Bronchial epithelial cell (primary cell): ENCODE measurements around the gene ZNRF4. TPM values are rescaled to one million over a fixed set of nuclear protein-coding genes. Genes with fewer than 3 reads are reported as not detected.

Experiments
- DNase-seq: peaks from one replicate; pipeline ENCODE4 v3.0.0-alpha.2; 2010; ENCODE audit warnings: low read depth
- FAIRE-seq: peaks from 2 replicates; lab custom pipeline; 2011; peaks lifted over from hg19 to GRCh38; lab: Jason Lieb, UNC
- H3K27me3 ChIP-seq: 2 replicates; pipeline ENCODE4 v1.5.1; 2011; ENCODE audit warnings: low read length; ENCODE audit not compliant: control insufficient read depth, insufficient read depth
- H3K36me3 ChIP-seq: 2 replicates; pipeline ENCODE4 v1.5.1; 2011; ENCODE audit warnings: low read length; ENCODE audit not compliant: control insufficient read depth, insufficient read depth
- H3K4me3 ChIP-seq: 2 replicates; pipeline ENCODE4 v1.5.1; 2011; ENCODE audit warnings: mild to moderate bottlenecking, low read depth, low read length, control low read depth
- total RNA-seq: library from RNA; depleted of rRNA; stranded (reverse); fragments of >200 nt; gene quantifications from 2 replicates; pipeline ENCODE4 v1.2.1, GENCODE V29; 2014
- TF ChIP-seq, protein P1 (sequence below): IDR thresholded peaks from 2 replicates; pipeline ENCODE4 v1.5.1; 2011; ENCODE audit warnings: mild to moderate bottlenecking, moderate library complexity, low read length, control low read depth, inconsistent platforms; ENCODE audit not compliant: insufficient read depth, severe bottlenecking

ZNRF4 gene
- total RNA-seq, 1 donor from 2014 or later = not detected

DNA sequence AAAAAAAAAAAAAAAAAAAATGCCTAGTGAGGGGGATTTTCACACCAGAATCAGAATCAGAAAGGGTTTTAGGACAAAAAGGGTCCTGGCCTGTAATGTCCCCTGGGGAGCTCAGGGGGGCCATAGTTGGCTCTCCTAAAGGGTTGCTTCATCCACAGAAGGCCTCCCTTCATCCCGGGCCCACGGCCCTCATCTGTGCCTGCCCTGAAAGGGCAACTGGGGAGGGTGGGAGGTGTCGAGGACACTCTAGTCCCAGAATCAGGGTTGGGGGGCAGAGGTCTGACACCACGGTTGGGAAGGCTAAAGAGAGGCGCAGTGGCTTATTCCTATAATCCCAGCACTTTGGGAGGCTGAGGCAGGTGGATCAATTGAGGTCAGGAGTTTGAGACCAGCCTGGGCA lies 22.5 kb upstream of the ZNRF4 start:
- DNase-seq (no peak), FAIRE-seq (no peak)
- TF ChIP-seq, protein P1, sequence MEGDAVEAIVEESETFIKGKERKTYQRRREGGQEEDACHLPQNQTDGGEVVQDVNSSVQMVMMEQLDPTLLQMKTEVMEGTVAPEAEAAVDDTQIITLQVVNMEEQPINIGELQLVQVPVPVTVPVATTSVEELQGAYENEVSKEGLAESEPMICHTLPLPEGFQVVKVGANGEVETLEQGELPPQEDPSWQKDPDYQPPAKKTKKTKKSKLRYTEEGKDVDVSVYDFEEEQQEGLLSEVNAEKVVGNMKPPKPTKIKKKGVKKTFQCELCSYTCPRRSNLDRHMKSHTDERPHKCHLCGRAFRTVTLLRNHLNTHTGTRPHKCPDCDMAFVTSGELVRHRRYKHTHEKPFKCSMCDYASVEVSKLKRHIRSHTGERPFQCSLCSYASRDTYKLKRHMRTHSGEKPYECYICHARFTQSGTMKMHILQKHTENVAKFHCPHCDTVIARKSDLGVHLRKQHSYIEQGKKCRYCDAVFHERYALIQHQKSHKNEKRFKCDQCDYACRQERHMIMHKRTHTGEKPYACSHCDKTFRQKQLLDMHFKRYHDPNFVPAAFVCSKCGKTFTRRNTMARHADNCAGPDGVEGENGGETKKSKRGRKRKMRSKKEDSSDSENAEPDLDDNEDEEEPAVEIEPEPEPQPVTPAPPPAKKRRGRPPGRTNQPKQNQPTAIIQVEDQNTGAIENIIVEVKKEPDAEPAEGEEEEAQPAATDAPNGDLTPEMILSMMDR = no peak
- Histone ChIP-seq H3K36me3 (no peaks in the 10 kb centered on the region), H3K27me3 (no peaks in the 10 kb centered on the region), H3K4me3 (no peak overlapping the region)

DNA sequence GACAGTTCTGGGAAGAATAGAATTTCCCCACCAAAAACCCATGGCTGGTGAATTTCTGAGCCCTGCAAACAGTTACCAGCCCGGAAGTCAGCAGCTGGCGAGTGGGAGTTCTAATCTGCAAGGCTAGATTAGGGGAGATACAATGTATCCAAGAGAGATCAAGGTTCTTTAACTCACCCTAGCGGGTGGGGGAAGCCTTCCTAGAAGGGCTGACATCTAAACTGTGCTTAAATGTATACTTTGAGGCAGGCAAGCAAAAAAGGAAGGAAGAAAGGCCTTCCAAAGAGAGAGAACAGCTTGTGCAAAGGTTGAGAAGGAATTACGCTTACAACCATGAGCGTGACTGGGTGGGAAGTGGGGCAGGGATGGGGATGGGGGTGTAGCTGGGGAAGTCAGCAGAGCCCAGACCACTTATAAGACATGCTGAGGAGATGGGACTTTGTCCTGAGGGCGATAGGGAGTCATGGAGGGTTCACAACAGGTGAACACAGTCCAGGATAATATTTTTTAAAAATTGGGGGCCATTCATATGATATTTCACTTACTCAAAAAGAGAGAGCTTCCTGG lies 20.8 kb upstream of the ZNRF4 start:
- Histone ChIP-seq H3K4me3 (no peak overlapping the region), H3K36me3 (no peaks in the 10 kb centered on the region), H3K27me3 (no peaks in the 10 kb centered on the region)
- no peak for FAIRE-seq
- DNase-seq = no peak
- TF ChIP-seq, protein P1 = no peak

DNA sequence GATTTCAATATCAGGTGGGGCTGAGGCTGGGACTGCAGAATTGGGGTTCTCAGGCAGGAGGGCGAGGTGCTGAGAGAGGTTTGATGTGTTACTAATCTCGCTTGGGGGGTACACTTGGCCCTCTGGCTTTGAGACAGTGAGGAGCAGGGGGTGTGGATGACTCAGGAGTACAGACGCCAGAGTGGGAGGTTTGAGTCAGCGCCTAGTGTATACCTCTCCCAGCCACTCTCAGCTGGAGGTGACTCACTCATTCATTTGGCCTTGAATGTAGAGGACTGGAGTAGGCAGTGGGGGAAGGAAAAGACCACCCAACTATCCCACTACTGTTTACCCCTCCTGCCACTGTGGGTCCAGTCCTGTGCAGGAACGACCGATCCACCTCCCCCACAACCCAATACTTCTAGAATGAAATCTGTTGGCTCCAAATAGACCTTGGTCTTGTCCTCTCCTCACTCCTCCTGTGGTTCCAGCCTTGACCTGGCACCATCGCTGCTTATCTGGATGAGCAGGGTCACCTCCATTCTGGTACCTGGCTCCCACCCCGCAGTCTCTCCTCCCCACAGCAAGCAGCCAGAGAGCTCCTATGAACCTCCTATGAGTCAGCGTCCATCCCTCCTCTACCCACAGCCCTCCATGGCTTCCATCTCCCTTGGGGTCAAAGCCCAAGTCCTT lies 20.1 kb upstream of the ZNRF4 start:
- Histone ChIP-seq H3K4me3 (no peak overlapping the region), H3K27me3 (no peaks in the 10 kb centered on the region), H3K36me3 (no peaks in the 10 kb centered on the region)
- FAIRE-seq (no peak), DNase-seq (peak; percentile 91)
- TF ChIP-seq, protein P1 = no peak

DNA sequence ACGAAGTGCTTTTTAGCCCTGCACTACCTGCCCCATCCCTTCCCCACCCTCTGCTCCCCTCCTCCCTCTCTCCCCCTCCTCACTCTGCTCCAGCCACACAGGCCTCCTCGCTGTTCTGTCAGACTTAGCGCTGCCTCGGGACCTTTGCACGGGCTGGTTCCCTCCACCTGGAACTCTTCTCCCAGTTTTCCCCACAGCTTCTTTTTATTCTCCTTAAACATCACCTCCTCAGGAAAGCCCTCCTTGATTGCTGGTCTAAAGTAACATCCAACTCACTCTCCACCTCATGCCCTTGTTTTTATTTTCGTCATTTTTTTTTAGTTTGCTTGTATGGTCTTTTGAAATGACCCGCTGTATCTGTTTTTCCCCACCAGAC lies 19.6 kb upstream of the ZNRF4 start:
- FAIRE-seq = no peak
- Histone ChIP-seq H3K27me3 (no peaks in the 10 kb centered on the region), H3K4me3 (no peak overlapping the region)

DNA sequence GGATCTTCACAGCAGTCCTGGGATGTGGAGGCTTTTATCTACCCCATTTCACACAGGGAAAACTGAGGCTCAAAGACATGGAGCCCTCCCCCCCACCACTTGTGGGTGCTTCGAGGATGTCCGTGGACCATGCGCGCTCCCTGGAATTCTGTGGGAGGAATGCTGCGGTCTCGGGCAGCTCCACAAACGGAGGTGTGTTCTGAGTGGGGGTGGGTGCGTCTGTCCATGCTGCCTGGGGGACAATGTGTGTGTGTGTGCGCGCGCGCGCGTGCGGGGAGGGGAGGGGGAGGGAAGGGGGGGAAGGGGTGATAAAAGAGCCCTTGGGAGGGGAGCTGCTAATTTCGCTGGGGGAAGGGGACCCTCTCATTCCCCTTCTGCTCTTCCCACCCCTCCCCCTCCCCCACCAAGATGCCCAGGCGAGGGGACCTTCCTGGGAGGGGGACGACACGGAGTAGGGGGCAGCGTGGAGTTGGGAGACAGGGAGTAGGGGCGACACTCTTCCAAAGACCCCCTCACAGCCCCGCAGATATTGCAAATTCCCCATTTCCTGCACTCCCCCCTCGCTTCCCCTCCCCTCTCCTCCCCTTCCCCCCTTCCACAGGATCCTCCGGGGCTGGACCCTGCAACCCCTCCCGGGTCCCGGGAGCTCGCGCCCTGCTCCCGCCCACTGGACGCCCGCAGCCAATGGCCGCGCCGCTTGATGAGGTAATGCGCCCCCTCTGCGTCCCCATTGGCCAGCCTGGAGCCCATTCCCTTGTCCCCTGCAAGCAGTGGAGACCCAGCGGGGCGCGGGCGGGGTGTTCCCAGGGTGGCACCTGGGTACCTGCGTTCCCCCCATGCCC lies 18.9 kb upstream of the ZNRF4 start:
- no peak overlapping the region for H3K4me3 ChIP-seq
- FAIRE-seq (no peak), DNase-seq (no peak)
- no peaks in the 10 kb centered on the region for H3K27me3 ChIP-seq
- TF ChIP-seq, protein P1 = no peak
- no peaks in the 10 kb centered on the region for H3K36me3 ChIP-seq

More for the DNA sequence above, 19.6 kb upstream of the ZNRF4 start:
- DNase-seq = no peak
- no peaks in the 10 kb centered on the region for H3K36me3 ChIP-seq
- TF ChIP-seq, protein P1 = no peak
